ENCODE data around the gene ABCC11.

GRCh38 chr16:48187779-48188178, 59.6 kb downstream of the ABCC11 start:
- TF ChIP-seq CTCF (IDR thresholded peaks at IDR 0.05; ENCODE audit: low read depth, low read length) (no peak), EZH2phosphoT487 (IDR thresholded peaks at IDR 0.05; ENCODE audit: low read depth) (no peak)

All from OCI-LY3 (cell line).